Measurements from ENCODE around the gene WNT4.
A peak's percentile ranks its signal among the peaks of the same experiment; 100 is the strongest.

WNT4 gene

DNA sequence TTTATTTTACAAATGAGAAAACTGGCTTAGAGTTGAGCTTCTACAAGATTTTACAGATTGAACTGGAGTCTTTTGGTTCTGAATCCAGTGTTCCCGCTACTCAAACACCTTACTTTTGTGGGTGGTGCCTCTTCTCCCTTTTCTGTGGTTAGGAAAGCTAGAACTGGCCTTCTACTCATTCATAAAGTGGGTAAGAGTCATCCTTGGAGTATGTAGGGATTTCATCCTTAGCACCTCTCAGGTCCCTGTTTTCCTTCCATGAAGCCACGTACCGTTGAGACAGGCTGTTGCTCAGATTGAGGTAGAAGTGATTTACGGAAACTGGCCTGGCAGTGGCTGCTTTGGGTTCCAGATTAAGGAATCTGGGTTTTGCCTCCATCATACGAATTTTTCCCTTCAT, 35.8 kb downstream of the WNT4 start:
- DNase-seq = no peak

DNA sequence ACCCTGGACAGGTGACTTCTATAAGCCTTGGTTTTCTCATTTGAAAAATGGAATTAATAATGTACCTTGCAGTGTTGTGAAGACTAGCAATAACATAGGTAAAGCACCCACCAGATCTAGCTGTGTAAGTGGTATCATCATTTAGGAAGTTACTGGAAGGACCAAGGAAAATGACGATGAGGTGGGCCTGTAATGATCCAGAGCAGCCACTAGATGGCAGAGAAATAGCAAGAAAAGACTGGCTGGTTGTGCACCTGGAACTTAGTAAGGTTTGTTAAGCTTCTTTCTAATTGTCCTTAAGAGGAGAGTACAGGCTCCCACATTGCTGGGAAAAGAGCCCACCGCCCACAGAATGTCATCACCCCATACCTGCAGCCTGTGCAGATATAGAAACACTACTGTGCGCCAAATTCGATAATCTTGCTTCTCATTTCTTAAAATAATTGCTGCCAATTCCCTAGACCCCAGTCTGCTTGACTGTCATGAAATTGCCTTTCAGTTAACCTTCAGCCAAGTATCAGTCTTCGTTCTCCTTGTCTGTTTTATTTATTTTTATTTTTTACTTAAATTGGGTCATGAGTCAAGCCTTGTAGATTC, 37.2 kb downstream of the WNT4 start:
- DNase-seq = peak; percentile 15

DNA sequence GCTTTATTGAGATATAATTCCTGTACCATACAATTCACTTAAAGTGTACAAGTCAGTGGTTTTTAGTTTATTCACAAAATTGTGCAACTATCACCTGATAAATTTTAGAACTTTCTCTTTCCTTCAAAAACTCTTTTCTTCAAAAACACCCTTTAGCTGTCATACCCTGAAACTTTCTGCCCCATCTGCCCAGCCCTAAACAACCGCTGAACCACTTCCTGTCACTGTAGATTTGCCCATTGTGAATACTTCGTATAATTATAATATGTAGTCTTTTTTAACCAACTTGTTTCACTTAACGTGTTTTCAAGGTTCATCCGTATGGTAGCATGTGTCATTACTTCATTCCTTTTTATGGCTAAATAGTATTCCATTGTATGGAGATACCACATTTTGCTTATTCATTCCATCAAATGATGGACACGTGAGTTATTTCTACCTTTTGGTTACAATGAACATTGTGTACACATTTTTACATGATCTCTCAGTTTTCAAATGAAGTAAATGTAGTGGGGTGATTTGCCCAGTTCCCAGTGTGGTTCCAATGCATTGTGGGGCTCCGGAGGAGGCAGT, 37.9 kb downstream of the WNT4 start:
- DNase-seq = peak; percentile 32

DNA sequence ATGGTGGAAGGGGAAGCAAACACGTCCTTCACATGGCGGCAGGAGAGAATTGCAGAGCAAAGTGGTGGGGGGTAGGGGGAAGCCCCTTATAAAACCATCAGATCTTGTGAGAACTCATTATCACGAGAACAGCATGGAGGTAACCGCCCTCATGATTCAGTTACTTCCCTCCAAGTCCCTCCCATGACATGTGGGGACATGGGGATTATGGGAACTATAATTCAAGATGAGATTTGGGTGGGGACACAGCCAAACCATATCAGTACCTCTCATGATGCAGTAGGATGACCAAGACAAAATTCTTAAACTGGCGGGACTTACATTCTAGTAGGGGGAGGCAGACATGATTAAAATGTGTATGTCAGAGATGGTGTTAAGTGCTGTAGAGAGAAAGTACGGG, 38.8 kb downstream of the WNT4 start:
- DNase-seq = no peak

DNA sequence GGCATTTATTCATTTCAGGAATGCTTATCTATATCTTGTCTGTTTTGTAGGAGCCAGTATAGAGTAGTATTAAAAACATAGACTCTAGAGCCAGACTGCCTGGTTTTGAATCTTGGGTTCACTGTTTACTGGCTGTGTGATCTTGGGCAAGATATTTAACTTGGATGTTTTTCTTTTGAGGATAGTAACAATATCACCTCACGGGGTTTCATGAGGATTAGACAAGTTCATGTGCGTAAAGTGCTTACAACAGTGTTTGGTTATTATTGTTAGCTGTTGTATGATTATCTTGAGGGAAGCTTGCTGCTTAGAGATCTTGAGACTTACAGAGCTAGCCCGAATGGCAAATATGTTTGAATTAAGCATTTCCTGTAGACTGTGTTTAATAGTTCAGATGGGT, 40.2 kb downstream of the WNT4 start:
- no peak for DNase-seq

DNA sequence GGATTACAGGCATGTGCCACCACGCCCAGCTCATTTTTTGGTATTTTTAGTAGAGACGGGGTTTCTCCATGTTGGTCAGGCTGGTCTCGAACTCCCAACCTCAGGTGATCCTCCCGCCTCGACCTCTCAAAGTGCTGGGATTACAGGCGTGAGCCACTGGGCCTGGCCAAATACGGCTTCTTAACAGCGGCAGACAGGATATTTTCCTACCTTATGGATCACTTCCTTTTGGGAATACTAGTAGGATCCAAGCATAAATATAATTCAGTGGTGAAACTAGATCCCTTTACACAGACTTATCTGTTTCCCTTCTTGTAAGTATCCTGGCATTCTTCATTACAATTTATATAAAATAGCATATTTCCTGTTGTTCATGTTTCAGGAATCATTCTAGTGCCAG, 40.9 kb downstream of the WNT4 start:
- DNase-seq = no peak

DNA sequence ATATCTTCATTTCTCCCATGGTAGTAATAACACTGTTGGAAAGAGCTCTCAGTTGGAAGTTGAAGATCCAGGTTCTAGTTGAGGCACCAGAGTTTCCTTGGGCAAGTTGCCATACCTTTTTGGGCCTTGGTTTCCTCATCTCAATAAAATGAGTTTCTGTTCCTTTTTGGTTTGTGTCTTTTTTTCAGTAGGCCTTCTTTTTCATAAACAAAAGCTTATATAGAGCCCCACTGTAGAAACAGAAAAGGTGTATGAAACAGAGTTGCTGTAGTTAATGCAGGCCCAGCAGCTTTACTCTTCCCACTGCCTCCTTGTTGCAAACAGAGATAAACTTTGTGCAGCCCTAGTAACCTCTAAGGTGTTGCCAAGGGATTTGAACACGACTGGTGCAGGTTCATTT, 41.7 kb downstream of the WNT4 start:
- no peak for DNase-seq

DNA sequence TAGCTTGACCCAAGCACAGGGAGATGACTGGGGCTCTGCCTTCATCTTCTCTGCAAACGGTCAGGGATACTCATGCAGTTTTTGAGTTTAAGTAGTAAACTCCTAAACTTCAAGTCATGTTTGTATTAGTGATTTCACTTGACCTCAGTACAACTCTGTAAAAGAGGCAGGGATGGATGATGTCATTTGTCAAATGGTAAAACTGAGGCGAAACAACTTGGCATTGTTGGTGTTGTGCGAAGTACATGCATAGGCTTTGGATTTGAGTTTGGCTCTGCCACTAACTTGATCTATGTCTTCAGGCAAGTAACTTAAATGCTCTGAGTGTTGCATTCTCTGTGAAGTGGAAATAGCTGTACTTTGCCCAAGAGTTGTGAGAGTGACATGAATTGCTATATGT, 42.7 kb downstream of the WNT4 start:
- DNase-seq = no peak

DNA sequence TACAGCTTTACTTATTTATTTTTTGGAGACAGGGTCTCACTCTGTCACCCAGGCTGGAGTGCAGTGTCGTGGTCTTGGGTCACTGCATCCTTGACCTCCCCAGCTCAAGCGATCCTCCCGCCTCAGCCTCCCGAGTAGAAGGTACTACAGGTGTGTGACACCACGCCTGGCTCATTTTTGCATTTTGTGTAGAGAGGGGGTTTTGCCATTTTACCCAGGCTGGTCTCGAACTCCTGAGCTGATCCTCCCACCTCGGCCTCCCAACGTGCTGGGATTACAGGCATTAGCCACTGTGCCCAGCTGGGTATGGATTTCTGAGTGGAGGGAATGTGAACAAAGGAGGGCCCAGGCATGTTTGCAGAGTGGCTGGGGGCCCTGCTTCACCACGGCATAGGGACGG, 44.1 kb downstream of the WNT4 start:
- DNase-seq = no peak

DNA sequence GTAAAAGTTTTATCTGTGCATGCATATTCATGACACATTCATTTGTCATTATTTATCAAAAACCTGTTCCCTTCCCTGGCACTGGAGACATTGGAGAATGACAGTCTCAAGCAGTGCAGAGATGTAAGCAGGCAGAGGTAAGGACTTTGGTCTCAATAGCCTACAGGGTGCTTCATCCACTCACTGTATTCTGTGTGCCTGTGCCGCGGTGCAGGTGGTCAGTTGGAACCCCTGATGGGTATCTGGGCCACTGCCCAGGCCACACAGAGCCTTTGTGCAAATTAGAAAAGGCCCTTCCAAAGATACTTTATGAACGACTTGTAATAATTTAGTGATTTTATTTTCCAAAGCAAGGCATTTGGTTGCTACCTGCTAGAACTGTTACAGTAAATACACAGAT, 46.4 kb downstream of the WNT4 start:
- no peak for DNase-seq

DNA sequence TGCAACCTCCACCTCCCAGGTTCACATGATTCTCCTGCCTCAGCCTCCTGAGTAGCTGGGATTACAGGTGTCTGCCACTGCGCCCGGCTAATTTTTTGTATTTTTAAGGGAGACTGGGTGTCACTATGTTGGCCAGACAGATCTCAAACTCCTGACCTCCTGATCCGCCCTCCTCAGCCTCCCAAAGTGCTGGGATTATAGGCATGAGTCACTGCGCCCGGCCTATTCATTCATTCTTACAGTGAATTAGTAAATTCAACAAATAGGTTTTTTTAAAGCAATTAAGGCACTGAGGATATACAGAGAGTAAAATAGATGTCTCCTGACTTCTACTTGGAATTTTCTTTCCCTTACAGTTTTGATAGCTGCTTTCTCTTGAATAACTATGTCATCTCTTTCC, 46.9 kb downstream of the WNT4 start:
- DNase-seq = no peak

DNA sequence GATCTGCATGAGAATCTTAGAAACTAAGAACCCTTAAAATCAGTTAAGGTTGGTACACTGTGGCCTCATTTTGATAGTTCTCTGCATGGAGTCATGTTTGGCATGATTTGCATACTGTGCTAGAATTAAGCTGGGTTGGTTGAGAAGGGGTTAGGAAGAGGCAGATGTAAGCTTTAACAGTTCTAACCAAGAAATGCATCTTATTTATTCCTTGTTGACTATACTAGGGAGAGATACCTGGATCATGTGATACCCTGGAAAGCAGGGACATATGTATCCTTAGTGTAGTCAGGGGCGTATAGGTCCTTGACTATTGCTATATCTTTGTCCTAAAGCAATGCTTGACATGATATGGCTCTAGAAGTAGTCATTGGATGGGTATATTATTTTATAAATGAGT, 49.4 kb downstream of the WNT4 start:
- no peak for DNase-seq

DNA sequence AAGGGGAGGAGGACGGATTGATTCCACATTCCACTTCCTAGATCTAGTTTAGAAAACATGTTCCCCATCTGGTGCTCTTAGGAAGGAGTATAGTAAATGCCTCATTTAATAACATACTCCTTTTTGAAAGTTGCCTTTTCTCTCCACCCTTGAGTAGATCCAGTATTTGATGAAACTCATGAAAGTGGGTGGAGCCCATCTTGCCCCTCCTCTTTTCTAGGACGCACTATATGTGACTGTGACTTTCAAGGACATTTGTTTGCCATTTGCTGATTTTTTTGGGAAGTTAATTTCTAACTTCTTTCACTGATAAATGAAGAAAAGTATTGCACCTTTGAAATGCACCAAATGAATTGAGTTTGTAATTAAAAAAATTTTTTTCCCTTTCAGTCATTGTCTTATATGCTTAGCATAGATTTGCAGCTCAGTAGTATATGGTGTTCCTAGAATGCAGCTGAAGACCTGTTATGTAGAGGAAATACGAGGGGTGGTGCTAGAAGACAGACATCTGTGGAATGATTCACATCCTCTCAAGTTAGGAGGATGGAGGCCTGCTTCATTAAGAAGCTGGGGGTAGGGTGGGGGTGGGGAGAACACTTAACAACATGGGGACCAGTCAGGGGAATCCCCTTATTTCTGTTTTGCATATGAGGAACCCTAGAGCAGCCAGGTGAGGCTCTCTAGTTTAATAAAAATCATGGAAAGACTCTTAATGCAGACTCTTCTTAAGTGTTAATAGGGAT, 50.7 kb downstream of the WNT4 start:
- DNase-seq = peak; percentile 35

DNA sequence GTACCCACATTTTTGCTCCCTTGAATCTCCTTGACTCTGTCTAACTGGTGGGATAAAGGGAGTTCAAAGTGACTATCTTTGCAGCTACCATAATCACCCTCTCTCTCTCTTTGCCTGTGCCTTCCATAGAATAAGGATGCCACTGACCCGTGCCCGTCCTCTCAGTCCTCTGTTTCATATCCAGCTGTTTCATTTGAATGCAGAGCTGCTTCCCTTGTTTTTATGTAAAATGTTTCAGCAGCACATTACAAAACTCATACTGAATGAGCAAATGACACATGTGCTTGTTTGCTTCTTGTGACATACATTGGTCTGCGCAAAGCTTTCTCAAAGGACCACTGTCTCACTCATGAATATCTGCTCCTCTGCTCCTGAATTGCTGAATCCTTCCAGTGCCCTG, 52.0 kb downstream of the WNT4 start:
- DNase-seq = no peak

DNA sequence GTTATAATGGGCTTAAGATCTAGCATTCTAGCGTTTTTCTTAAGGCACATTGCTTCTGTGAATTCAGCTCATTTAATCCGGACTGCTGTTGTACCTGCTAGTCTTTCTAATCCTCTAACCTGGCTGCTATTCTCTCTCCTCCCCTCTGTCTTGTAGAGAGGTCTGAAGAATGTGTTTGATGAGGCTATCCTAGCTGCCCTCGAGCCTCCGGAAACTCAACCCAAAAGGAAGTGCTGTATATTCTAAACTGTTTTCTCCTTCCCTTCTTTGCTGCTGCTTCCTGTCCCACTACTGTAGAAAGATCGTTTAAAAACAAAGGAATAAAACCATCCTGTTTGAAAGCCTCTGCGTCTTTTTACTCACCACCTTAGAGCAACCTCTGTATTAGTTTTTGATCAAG, 53.1 kb downstream of the WNT4 start:
- DNase-seq = no peak

DNA sequence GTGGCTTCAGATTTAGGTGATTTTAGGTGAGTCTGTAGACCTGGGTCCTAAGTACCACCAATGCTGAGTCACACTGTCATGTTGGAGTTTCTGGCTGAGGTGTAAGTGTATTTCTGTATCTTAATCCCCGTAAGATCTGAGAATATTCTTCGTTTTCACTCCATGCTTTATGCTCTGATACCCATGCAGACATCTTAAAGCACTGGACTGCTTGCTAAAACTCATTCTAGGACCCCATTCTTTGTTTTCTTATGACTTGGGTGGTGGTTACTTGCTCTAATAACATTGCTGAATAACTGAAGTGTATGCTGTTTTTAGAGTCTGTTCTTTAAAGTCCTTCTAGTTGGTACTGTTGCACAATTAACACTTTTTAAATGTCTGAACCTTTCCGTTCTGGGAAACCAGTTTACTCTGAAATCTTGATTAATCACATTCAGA, 53.7 kb downstream of the WNT4 start:
- no peak for DNase-seq

DNA sequence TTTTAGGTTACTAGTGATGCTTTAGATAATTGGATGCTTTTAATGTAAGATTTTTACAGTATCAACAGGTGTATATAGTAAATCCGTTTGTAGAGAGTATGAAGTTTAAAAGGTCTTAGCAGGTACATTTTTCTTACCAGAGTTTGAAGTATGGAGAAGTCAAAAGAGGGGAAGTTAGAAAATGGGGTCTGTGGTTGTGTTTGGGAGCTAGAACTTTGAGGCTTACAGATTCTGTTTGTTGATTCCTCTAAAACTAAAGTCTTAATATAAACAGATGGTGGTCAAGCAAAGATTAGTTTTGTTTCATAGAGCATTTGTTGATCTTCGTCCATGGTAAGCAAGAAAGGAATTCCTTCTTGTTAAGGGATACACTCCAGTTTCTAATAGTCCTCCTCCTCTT, 54.6 kb downstream of the WNT4 start:
- no peak for DNase-seq

DNA sequence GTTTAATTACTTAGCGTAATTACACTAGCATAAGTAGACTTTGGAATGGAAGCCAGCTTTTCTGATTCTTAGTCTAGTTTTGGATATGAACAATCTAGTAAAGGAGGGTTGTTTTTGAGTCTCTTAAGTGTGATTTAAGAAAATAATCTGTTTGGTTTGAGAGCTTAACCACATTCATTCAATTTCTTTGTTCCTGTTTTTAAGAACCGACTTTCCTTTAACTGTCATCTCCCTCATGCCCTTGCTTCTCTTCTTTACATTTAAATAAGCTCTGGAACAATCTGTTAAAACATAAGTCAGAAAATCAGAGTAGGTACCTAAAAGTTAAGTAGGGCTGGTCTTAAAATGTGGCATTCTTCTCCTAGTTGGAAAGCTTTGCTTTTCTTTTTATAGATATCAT, 62.7 kb downstream of the WNT4 start:
- DNase-seq = no peak

DNA sequence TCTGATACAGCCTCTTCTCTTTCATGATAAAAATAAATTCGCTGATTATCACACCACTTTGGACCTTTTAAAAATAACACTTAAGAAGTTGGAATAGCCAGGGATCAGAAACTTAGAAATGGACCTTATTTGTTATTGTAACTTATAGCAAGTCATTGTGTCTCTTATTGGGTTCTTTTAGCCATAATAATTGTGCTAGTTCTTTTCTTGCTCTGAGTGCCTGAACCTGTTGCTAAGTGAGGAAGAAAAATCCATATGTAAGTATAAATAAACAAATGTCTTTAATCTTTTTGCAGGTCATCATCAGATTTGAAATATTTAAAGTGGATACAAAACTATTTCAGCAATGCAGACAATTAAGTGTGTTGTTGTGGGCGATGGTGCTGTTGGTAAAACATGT, 64.8 kb downstream of the WNT4 start:
- no peak for DNase-seq

DNA sequence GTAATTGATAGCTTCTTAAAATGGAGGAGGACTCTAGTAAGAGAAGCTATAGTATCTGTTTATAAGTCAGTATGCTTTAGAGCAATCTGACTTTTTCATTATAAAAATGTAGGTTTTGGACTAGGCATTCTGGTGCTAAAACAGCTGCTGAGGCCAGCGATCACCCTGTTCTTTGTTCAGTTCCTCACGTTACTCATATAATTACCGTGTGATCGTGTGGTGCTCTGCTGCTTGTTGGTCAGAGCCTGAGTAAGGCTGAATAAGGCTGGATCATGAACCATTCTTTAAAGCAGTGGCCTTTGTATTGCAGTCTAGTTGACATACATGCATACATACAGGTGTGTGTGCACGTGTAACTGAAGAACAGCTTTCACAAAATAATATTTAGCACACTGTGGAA, 65.2 kb downstream of the WNT4 start:
- DNase-seq = no peak

DNA sequence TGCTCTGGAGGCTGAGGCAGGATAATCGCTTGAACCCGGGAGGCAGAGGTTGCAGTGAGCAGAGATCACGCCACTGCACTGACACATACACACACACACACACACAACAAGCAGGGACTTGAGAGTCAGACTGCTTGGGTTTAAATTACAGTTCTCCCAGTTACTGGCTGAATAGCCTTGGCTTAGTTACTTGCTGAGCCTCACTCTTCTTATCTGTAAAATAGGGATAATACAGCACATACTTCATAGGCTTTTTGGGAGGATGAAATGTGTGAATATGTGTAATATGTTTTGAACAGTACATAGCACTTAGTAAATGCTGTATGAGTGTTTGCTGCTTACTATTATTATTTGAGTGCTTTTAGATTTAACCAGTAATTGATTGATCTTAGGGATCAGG, 66.6 kb downstream of the WNT4 start:
- DNase-seq = no peak

DNA sequence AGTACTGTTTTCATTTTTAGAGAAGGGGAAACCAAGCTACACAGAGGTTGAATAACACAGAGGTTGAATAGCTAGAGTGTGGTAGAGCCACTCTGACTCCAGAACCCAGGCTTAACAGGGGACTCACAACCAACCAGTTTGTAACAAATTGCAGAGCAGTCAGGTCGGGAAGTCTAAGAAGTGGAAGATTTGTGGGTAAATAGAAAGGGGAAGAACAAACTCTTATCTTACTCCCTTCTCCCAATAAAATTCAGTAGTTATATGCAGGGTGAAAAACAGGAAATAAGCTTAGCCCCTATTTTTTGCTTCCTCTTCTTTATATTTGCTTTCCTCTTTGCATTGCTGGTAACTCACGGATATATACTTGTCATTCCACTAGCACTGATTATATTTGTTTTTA, 67.2 kb downstream of the WNT4 start:
- no peak for DNase-seq

DNA sequence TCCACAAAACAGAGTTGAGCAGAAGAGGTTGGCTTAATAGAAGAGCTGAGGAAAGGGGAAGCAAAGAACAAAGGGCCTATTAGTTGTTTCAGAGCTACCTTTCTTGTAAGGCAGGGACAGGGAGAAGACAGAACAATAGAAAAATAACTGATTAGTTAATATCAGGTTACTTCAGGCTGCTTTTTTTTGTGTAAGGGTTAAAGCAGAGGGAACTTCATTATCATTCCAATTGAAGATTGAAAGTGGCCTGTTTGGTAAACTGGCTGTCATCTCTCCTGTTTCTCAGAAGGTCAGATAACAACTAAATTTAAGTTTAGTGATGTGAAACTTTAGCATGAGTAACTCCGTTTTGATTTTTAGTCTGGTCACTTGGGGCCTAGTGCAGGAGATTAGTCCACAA, 68.1 kb downstream of the WNT4 start:
- no peak for DNase-seq

DNA sequence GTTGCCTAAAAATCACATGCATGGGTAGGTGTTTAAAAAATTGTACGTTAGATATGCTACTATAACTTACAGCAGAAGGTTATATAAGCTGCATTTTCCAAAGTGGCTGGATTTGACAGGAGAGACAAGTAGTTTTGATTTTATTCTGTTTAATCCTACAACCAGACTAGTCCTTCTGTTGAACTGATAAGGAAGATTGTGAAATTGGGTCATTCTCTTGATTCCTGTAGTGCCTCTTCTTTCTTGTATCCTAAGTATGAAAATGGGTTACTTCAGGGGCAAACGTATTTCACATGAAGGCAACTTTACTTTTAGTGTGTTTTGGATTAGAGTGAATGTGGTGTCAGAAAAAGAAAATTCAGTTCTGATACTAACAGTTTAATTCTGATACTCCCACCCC, 71.4 kb downstream of the WNT4 start:
- no peak for DNase-seq
